Astrocyte (in vitro differentiated cells and primary cell): Measurements from ENCODE around the gene FKBP1A. TPM values are rescaled to one million over a fixed set of nuclear protein-coding genes. Genes with fewer than 3 reads are reported as not detected.

Experiments used
- DNase-seq: peaks from one replicate; pipeline ENCODE4 v3.0.0-alpha.2; 2010; ENCODE audit warnings: low read depth
- FAIRE-seq: peaks from 2 replicates; lab custom pipeline; 2011; peaks lifted over from hg19 to GRCh38; lab: Jason Lieb, UNC
- H2AFZ ChIP-seq: 2 replicates; pipeline ENCODE4 v1.6.0; 2012; ENCODE audit warnings: low read depth, low read length, inconsistent platforms
- H3K27ac ChIP-seq: 2 replicates; pipeline ENCODE4 v1.5.1; 2011; ENCODE audit warnings: low read depth, low read length, inconsistent platforms
- H3K27me3 ChIP-seq: 2 replicates; pipeline ENCODE4 v1.6.0; 2011; ENCODE audit warnings: low read length, inconsistent platforms; ENCODE audit not compliant: insufficient read depth
- H3K36me3 ChIP-seq: 2 replicates; pipeline ENCODE4 v1.5.1; 2011; ENCODE audit warnings: low read length, inconsistent platforms; ENCODE audit not compliant: insufficient read depth
- H3K4me1 ChIP-seq: 2 replicates; pipeline ENCODE4 v1.5.1; 2011; ENCODE audit warnings: low read length, inconsistent platforms; ENCODE audit not compliant: insufficient read depth
- H3K4me2 ChIP-seq: 2 replicates; pipeline ENCODE4 v1.6.0; 2012; ENCODE audit warnings: low read length, inconsistent platforms
- H3K4me3 ChIP-seq: 2 replicates; pipeline ENCODE4 v1.5.1; 2011; ENCODE audit warnings: low read depth, mild to moderate bottlenecking, low read length, inconsistent platforms; ENCODE audit not compliant: insufficient read depth
- H3K79me2 ChIP-seq: 2 replicates; pipeline ENCODE4 v1.6.0; 2012; ENCODE audit warnings: mild to moderate bottlenecking, low read length, inconsistent platforms; ENCODE audit not compliant: insufficient read depth
- H3K9ac ChIP-seq: 2 replicates; pipeline ENCODE4 v1.6.0; 2012; ENCODE audit warnings: mild to moderate bottlenecking, low read length, inconsistent platforms
- H3K9me3 ChIP-seq: 2 replicates; pipeline ENCODE4 v1.5.1; 2012; ENCODE audit warnings: low read depth, mild to moderate bottlenecking, low read length, inconsistent platforms; ENCODE audit not compliant: insufficient read depth
- H4K20me1 ChIP-seq: 2 replicates; pipeline ENCODE4 v1.6.0; 2012; ENCODE audit warnings: low read length, inconsistent platforms; ENCODE audit not compliant: insufficient read depth
- H3K27ac Mint-ChIP-seq: one replicate; pipeline ENCODE4 v1.8.0; 2021; ENCODE audit warnings: mild to moderate bottlenecking, mixed read lengths; ENCODE audit not compliant: unreplicated experiment
- H3K27me3 Mint-ChIP-seq: one replicate; pipeline ENCODE4 v1.8.0; 2021; ENCODE audit warnings: low read depth, mixed read lengths; ENCODE audit not compliant: unreplicated experiment
- H3K36me3 Mint-ChIP-seq: one replicate; pipeline ENCODE4 v1.8.0; 2021; ENCODE audit warnings: low read depth, mixed read lengths; ENCODE audit not compliant: unreplicated experiment
- H3K4me1 Mint-ChIP-seq: one replicate; pipeline ENCODE4 v1.8.0; 2021; ENCODE audit warnings: low read depth, mixed read lengths; ENCODE audit not compliant: unreplicated experiment
- H3K4me3 Mint-ChIP-seq: one replicate; pipeline ENCODE4 v1.8.0; 2021; ENCODE audit warnings: mild to moderate bottlenecking, moderate library complexity, mixed read lengths; ENCODE audit not compliant: unreplicated experiment
- H3K9me3 Mint-ChIP-seq: one replicate; pipeline ENCODE4 v1.8.0; 2021; ENCODE audit warnings: mild to moderate bottlenecking, mixed read lengths; ENCODE audit not compliant: unreplicated experiment
- EZH2 ChIP-seq: IDR thresholded peaks from 2 replicates; pipeline ENCODE4 v1.6.1; 2012; ENCODE audit warnings: mild to moderate bottlenecking, low read length, inconsistent platforms; ENCODE audit not compliant: insufficient read depth
- total RNA-seq: library from RNA; stranded (reverse); gene quantifications from 2 replicates; pipeline ENCODE4 v1.2.1, GENCODE V29; 2021
- TF ChIP-seq, protein P1 (sequence below): IDR thresholded peaks from 2 replicates; pipeline ENCODE4 v1.5.1; 2011; ENCODE audit warnings: low read depth, mild to moderate bottlenecking, inconsistent platforms, low read length, moderate library complexity; ENCODE audit not compliant: insufficient read depth

Gene FKBP1A
- total RNA-seq, 1 donor from 2014 or later = 379 TPM

DNA sequence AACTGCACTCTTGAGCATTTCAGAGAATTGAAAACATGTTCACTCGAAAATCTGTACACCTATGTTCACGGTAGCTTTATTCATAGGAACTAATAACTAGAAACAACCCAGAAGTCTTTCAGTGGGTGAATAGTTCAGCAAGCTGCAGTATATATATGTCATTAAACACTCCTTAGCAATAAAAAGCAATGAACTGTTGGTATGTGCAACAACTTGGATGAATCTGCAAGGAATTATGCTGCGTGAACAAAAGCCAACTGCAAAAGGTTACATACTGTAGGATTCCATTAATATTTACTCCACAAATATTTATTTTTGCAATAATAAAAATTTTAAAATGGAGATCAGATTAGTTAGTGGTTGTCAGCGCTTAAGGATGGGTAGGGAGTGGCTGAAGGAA, 22.1 kb upstream of the FKBP1A start:
- H3K27me3 Mint-ChIP-seq = no peaks in the 10 kb centered on the region
- H3K27ac ChIP-seq = no peak overlapping the region

DNA sequence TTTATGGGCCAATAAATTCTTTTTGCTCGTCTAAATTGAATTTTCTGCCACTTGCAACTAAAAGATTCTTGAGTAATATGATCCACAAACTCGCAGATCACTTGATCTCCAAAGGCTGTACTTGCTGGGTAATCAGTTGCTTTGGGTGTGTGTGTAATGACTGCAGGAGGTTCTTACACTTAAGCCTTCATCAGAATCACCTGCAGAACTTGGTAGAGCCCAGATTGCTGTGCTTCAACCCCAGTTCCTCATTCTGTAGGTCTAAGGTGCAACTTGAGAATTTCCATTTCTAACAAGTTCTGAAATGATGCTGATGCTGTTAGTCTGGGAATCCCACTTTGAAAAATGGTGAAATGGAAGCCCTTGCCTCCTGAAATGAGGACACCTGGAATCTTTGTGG, 12.9 kb upstream of the FKBP1A start:
- Histone ChIP-seq H4K20me1 (no peaks in the 10 kb centered on the region), H3K27me3 (no peaks in the 10 kb centered on the region), H3K9ac (no peak overlapping the region), H3K27ac (no peak overlapping the region), H3K9me3 (peaks cover 3% of the 10 kb centered on the region), H3K4me1 (no peaks in the 10 kb centered on the region), H2AFZ (no peak overlapping the region), H3K36me3 (no peaks in the 10 kb centered on the region), H3K79me2 (no peaks in the 10 kb centered on the region), H3K4me2 (no peak overlapping the region), H3K4me3 (no peak overlapping the region)
- DNase-seq = no peak
- TF ChIP-seq, protein P1, sequence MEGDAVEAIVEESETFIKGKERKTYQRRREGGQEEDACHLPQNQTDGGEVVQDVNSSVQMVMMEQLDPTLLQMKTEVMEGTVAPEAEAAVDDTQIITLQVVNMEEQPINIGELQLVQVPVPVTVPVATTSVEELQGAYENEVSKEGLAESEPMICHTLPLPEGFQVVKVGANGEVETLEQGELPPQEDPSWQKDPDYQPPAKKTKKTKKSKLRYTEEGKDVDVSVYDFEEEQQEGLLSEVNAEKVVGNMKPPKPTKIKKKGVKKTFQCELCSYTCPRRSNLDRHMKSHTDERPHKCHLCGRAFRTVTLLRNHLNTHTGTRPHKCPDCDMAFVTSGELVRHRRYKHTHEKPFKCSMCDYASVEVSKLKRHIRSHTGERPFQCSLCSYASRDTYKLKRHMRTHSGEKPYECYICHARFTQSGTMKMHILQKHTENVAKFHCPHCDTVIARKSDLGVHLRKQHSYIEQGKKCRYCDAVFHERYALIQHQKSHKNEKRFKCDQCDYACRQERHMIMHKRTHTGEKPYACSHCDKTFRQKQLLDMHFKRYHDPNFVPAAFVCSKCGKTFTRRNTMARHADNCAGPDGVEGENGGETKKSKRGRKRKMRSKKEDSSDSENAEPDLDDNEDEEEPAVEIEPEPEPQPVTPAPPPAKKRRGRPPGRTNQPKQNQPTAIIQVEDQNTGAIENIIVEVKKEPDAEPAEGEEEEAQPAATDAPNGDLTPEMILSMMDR = no peak
- TF ChIP-seq EZH2 = no peak
- FAIRE-seq = no peak
- H3K4me3 Mint-ChIP-seq = no peak overlapping the region
- peaks cover 1% of the 10 kb centered on the region for H3K4me1 Mint-ChIP-seq
- no peak overlapping the region for H3K27ac Mint-ChIP-seq
- peaks cover 11% of the 10 kb centered on the region for H3K27me3 Mint-ChIP-seq
- H3K9me3 Mint-ChIP-seq = peaks cover 15% of the 10 kb centered on the region
- H3K36me3 Mint-ChIP-seq = no peaks in the 10 kb centered on the region

More for the DNA sequence above, 22.1 kb upstream of the FKBP1A start:
- H3K4me3 Mint-ChIP-seq = no peak overlapping the region
- DNase-seq = no peak
- Histone ChIP-seq H3K4me1 (peaks cover 19% of the 10 kb centered on the region), H4K20me1 (no peaks in the 10 kb centered on the region), H3K9ac (no peak overlapping the region), H2AFZ (no peak overlapping the region), H3K9me3 (no peaks in the 10 kb centered on the region), H3K4me2 (no peak overlapping the region), H3K4me3 (no peak overlapping the region), H3K79me2 (no peaks in the 10 kb centered on the region), H3K27me3 (no peaks in the 10 kb centered on the region), H3K36me3 (no peaks in the 10 kb centered on the region)
- H3K9me3 Mint-ChIP-seq = peaks cover 10% of the 10 kb centered on the region
- H3K36me3 Mint-ChIP-seq = no peaks in the 10 kb centered on the region
- TF ChIP-seq, protein P1 = no peak
- no peak for TF ChIP-seq EZH2
- no peak for FAIRE-seq
- H3K4me1 Mint-ChIP-seq = peaks cover 23% of the 10 kb centered on the region
- H3K27ac Mint-ChIP-seq = no peak overlapping the region

DNA sequence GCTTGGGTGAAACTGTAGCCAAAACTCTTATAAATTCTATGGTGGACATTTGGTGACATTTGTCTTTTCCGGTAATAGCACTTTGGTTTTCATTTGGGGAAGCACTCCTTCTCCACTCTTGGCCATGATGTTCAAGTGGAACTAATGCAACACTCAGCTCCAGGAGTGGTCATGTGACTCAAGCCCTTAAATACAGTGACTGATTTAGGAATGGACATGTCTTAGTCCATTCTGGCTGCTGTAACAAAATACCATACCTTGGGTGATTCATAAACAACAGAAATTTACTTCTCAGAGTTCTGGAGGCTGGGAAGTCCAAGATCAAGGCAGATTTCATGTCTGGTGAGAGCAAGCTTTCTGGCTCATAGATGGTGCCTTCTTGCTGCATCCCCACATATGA, 10.8 kb upstream of the FKBP1A start:
- no peak overlapping the region for H3K9ac ChIP-seq
- H3K9me3 ChIP-seq = peaks cover 3% of the 10 kb centered on the region
- H3K4me1 Mint-ChIP-seq = peaks cover 18% of the 10 kb centered on the region
- H3K9me3 Mint-ChIP-seq = peaks cover 13% of the 10 kb centered on the region
- H3K27ac ChIP-seq = no peak overlapping the region
- H4K20me1 ChIP-seq = no peaks in the 10 kb centered on the region
- H3K27me3 Mint-ChIP-seq = peaks cover 8% of the 10 kb centered on the region
- no peak for TF ChIP-seq EZH2
- TF ChIP-seq, protein P1 = no peak
- no peak for DNase-seq
- no peak overlapping the region for H2AFZ ChIP-seq
- no peaks in the 10 kb centered on the region for H3K36me3 ChIP-seq
- no peak for FAIRE-seq
- no peak overlapping the region for H3K4me3 ChIP-seq
- H3K4me1 ChIP-seq = peaks cover 11% of the 10 kb centered on the region
- H3K27me3 ChIP-seq = no peaks in the 10 kb centered on the region
- H3K27ac Mint-ChIP-seq = no peak overlapping the region
- H3K4me2 ChIP-seq = no peak overlapping the region
- no peak overlapping the region for H3K4me3 Mint-ChIP-seq
- no peaks in the 10 kb centered on the region for H3K36me3 Mint-ChIP-seq
- no peaks in the 10 kb centered on the region for H3K79me2 ChIP-seq
